AG09319 (cell line): ENCODE results near the gene FAM83B.
"Not testable (repeated sequence)": the region's sequence is repeated elsewhere in the genome, so short reads cannot be mapped to it uniquely, and the experiment has no call there.

Experiments
- DNase-seq: peaks from one replicate; pipeline ENCODE4 v3.0.0-alpha.2; 2010; ENCODE audit warnings: low read depth; ENCODE audit errors: extremely low read depth
- CTCF ChIP-seq: IDR thresholded peaks from 2 replicates; pipeline ENCODE4 v1.5.1; 2011; ENCODE audit warnings: low read depth, mild to moderate bottlenecking, inconsistent platforms, low read length, moderate library complexity

FAM83B gene

DNA sequence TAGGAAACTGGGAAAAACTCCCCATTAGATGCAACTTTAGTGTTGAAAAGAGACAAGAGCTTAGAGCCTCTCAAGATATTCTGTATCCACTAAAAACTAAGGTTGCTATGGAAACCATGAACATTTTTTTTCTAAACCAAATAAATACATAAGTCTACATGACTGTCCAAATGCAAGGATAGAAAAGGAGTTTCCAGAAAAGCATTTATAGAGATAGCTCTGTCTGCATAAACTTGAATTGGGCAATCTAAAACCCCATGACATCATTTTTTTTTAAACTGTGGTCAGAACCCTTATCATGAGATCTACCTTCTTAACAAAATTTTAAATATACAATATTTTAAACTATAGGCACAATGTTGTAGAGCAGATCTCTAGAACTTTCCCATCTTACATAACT lies 36.4 kb upstream of the FAM83B start:
- DNase-seq, result no peak
- TF ChIP-seq CTCF, result no peak

GRCh38 chr6:54813892-54814291 lies 32.7 kb upstream of the FAM83B start:
- no peak for DNase-seq
- no peak for TF ChIP-seq CTCF

GRCh38 chr6:54817236-54817635 lies 29.3 kb upstream of the FAM83B start:
- no peak for DNase-seq
- TF ChIP-seq CTCF, result no peak

DNA sequence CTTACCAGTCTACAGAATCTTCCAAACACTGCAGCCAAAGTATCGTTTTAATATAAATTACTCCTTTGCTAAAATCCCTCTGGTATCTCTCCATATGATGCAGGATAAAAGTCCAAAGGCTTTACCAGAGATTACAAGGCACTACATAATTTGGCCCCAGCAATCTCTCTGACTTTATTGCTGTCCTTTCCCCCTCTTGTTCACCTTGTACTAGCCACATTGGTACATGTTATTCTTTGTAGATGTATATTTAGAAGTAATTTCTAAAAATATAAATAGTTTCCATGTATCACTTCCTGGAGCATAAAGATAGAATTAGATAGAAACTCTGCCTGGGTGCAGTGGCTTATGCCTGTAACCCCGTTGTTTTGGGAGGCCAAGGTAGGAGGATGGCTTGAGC lies 28.7 kb upstream of the FAM83B start:
- no peak for TF ChIP-seq CTCF
- DNase-seq, result no peak

DNA sequence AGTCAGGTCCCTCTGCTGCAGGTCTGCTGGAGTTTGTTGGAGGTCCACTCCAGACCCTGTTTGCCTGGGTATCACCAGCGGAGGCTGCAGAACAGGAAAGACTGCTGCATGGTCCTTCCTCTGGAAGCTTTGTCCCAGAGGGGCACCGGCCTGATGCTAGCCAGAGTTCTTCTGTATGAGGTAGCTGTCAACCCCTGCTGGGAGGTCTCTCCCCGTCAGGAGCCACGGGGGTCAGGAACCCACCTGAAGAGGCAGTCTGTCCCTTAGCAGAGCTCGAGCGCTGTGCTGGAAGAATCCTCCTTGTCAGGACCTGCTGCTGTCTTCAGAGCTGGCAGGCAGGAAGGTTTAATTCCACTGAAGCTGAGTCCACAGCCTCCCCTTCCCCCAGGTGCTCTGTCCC lies 22.3 kb upstream of the FAM83B start:
- not testable (repeated sequence) for DNase-seq

GRCh38 chr6:54827010-54827409 lies 19.6 kb upstream of the FAM83B start:
- TF ChIP-seq CTCF, result no peak
- DNase-seq, result no peak

DNA sequence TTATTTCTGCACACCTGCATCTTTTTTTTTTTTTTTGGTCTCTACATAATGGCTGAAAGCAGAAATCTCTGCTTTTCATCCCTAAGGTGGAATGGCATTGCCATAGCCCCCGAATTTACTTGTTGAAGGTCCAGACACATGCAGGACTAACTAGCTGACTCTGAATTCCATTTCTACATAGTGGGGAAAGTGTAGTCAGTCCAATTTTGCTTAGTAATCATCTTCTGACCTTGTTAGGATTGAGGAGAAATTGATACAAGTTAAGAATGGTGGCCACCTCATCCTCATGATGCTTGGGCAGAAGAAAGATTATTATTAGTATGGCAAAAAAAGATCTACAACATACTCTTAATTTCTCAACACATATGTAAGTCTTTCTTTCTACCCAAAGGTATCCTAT lies 16.4 kb upstream of the FAM83B start:
- no peak for TF ChIP-seq CTCF
- DNase-seq, result no peak

GRCh38 chr6:54835176-54835575 lies 11.4 kb upstream of the FAM83B start:
- TF ChIP-seq CTCF, result no peak
- DNase-seq, result no peak
